Astrocyte (in vitro differentiated cells and primary cell): Measurements from ENCODE around the gene NGFR. TPM values are rescaled to one million over a fixed set of nuclear protein-coding genes. Genes with fewer than 3 reads are reported as not detected.
"Not testable (repeated sequence)": the region's sequence is repeated elsewhere in the genome, so short reads cannot be mapped to it uniquely, and the experiment has no call there.

ENCODE experiments used
- DNase-seq: peaks from one replicate; pipeline ENCODE4 v3.0.0-alpha.2; 2010; ENCODE audit warnings: low read depth
- FAIRE-seq: peaks from 2 replicates; lab custom pipeline; 2011; peaks lifted over from hg19 to GRCh38; lab: Jason Lieb, UNC
- H2AFZ ChIP-seq: 2 replicates; pipeline ENCODE4 v1.6.0; 2012; ENCODE audit warnings: low read depth, low read length, inconsistent platforms
- H3K27ac ChIP-seq: 2 replicates; pipeline ENCODE4 v1.5.1; 2011; ENCODE audit warnings: low read depth, low read length, inconsistent platforms
- H3K27me3 ChIP-seq: 2 replicates; pipeline ENCODE4 v1.6.0; 2011; ENCODE audit warnings: low read length, inconsistent platforms; ENCODE audit not compliant: insufficient read depth
- H3K36me3 ChIP-seq: 2 replicates; pipeline ENCODE4 v1.5.1; 2011; ENCODE audit warnings: low read length, inconsistent platforms; ENCODE audit not compliant: insufficient read depth
- H3K4me1 ChIP-seq: 2 replicates; pipeline ENCODE4 v1.5.1; 2011; ENCODE audit warnings: low read length, inconsistent platforms; ENCODE audit not compliant: insufficient read depth
- H3K4me2 ChIP-seq: 2 replicates; pipeline ENCODE4 v1.6.0; 2012; ENCODE audit warnings: low read length, inconsistent platforms
- H3K4me3 ChIP-seq: 2 replicates; pipeline ENCODE4 v1.5.1; 2011; ENCODE audit warnings: low read depth, mild to moderate bottlenecking, low read length, inconsistent platforms; ENCODE audit not compliant: insufficient read depth
- H3K79me2 ChIP-seq: 2 replicates; pipeline ENCODE4 v1.6.0; 2012; ENCODE audit warnings: mild to moderate bottlenecking, low read length, inconsistent platforms; ENCODE audit not compliant: insufficient read depth
- H3K9ac ChIP-seq: 2 replicates; pipeline ENCODE4 v1.6.0; 2012; ENCODE audit warnings: mild to moderate bottlenecking, low read length, inconsistent platforms
- H3K9me3 ChIP-seq: 2 replicates; pipeline ENCODE4 v1.5.1; 2012; ENCODE audit warnings: low read depth, mild to moderate bottlenecking, low read length, inconsistent platforms; ENCODE audit not compliant: insufficient read depth
- H4K20me1 ChIP-seq: 2 replicates; pipeline ENCODE4 v1.6.0; 2012; ENCODE audit warnings: low read length, inconsistent platforms; ENCODE audit not compliant: insufficient read depth
- H3K27ac Mint-ChIP-seq: one replicate; pipeline ENCODE4 v1.8.0; 2021; ENCODE audit warnings: mild to moderate bottlenecking, mixed read lengths; ENCODE audit not compliant: unreplicated experiment
- H3K27me3 Mint-ChIP-seq: one replicate; pipeline ENCODE4 v1.8.0; 2021; ENCODE audit warnings: low read depth, mixed read lengths; ENCODE audit not compliant: unreplicated experiment
- H3K36me3 Mint-ChIP-seq: one replicate; pipeline ENCODE4 v1.8.0; 2021; ENCODE audit warnings: low read depth, mixed read lengths; ENCODE audit not compliant: unreplicated experiment
- H3K4me1 Mint-ChIP-seq: one replicate; pipeline ENCODE4 v1.8.0; 2021; ENCODE audit warnings: low read depth, mixed read lengths; ENCODE audit not compliant: unreplicated experiment
- H3K4me3 Mint-ChIP-seq: one replicate; pipeline ENCODE4 v1.8.0; 2021; ENCODE audit warnings: mild to moderate bottlenecking, moderate library complexity, mixed read lengths; ENCODE audit not compliant: unreplicated experiment
- H3K9me3 Mint-ChIP-seq: one replicate; pipeline ENCODE4 v1.8.0; 2021; ENCODE audit warnings: mild to moderate bottlenecking, mixed read lengths; ENCODE audit not compliant: unreplicated experiment
- CTCF ChIP-seq: IDR thresholded peaks from 2 replicates; pipeline ENCODE4 v1.5.1; 2011; ENCODE audit warnings: low read depth, mild to moderate bottlenecking, inconsistent platforms, low read length, moderate library complexity; ENCODE audit not compliant: insufficient read depth
- EZH2 ChIP-seq: IDR thresholded peaks from 2 replicates; pipeline ENCODE4 v1.6.1; 2012; ENCODE audit warnings: mild to moderate bottlenecking, low read length, inconsistent platforms; ENCODE audit not compliant: insufficient read depth
- total RNA-seq: library from RNA; stranded (reverse); gene quantifications from 2 replicates; pipeline ENCODE4 v1.2.1, GENCODE V29; 2021

Gene NGFR
- total RNA-seq, 1 donor from 2014 or later: 0.64 TPM

DNA sequence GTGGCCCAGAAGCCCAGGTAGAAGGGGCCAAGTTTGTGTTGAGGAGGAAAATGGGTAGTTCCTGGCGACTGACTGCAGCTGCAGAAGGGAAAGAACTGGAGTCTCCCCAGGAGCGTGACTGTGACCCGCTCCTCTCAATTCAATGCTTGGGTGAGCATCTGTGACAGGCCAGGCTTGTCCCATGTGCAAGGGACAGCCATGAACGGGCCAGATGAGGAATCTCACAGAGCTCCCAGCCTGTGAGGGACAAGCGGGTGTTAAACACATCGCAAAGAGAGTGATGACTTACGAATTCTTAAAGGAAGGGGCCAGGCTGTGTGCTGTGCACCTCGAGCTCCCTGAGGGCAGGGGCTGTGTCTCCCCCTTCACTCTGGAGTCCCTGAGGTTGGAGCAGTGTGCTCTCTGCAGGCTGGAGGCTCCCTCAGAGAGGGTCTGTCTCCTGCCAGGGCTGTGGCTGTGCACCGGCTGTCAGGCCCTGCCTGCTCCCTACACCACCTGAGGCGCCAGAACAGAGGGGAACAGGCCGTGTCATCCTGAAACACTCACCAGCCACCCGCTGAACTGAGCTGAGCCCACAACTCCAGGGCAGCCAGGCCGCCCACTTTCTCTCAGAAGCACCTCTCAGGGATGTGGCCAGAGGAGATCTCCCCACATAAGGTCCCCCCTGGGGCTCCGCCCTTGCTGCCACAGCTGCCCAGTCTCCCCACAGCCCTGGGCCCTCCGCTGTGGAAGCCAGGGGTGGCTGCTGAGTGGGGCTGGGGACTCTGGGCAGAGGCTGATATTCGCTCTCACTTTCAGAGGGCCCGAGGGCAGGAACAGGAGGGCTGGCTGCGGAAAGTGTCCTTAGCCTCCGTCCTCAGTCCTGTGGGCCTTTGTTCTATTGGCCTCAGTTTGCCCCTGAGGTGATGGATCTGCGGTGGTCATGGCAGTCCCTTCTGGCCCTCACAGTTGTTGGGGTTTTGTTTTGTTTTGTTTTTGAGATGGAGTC lies 54.9 kb downstream of the NGFR start:
- H3K9me3 Mint-ChIP-seq: no peaks in the 10 kb centered on the region
- Histone ChIP-seq H3K79me2 (no peaks in the 10 kb centered on the region), H3K27me3 (peaks cover 5% of the 10 kb centered on the region), H3K4me1 (no peaks in the 10 kb centered on the region), H3K9me3 (no peaks in the 10 kb centered on the region), H3K4me2 (no peak overlapping the region), H2AFZ (no peak overlapping the region), H4K20me1 (no peaks in the 10 kb centered on the region), H3K27ac (no peak overlapping the region), H3K4me3 (no peak overlapping the region), H3K9ac (no peak overlapping the region), H3K36me3 (no peaks in the 10 kb centered on the region)
- no peak overlapping the region for H3K4me3 Mint-ChIP-seq
- H3K36me3 Mint-ChIP-seq: peaks cover 2% of the 10 kb centered on the region
- DNase-seq: no peak
- peaks cover 67% of the 10 kb centered on the region for H3K27me3 Mint-ChIP-seq
- TF ChIP-seq CTCF (no peak), EZH2 (no peak)
- H3K27ac Mint-ChIP-seq: no peak overlapping the region
- FAIRE-seq: no peak
- no peaks in the 10 kb centered on the region for H3K4me1 Mint-ChIP-seq

GRCh38 chr17:49550764-49551163 lies 55.7 kb downstream of the NGFR start:
- H4K20me1 ChIP-seq, H3K27me3 ChIP-seq, H3K4me1 Mint-ChIP-seq, H3K27ac ChIP-seq, H2AFZ ChIP-seq, H3K9ac ChIP-seq, H3K4me3 Mint-ChIP-seq, H3K9me3 Mint-ChIP-seq, H3K4me2 ChIP-seq, H3K4me3 ChIP-seq, H3K9me3 ChIP-seq, H3K36me3 Mint-ChIP-seq, DNase-seq, H3K36me3 ChIP-seq, H3K27ac Mint-ChIP-seq, H3K79me2 ChIP-seq, H3K4me1 ChIP-seq, FAIRE-seq: not testable (repeated sequence)
- H3K27me3 Mint-ChIP-seq: peaks cover 66% of the 10 kb centered on the region

- no peak overlapping the region for H3K27ac Mint-ChIP-seq
- H3K27ac ChIP-seq: no peak overlapping the region
Measured at GRCh38 chr17:49551221-49552069, 56.4 kb downstream of the NGFR start.

More at GRCh38 chr17:49551221-49552069, 56.4 kb downstream of the NGFR start:
- no peaks in the 10 kb centered on the region for H3K79me2 ChIP-seq
- no peaks in the 10 kb centered on the region for H3K36me3 ChIP-seq
- H4K20me1 ChIP-seq: no peaks in the 10 kb centered on the region
- peaks cover 65% of the 10 kb centered on the region for H3K27me3 Mint-ChIP-seq
- FAIRE-seq (no peak), DNase-seq (no peak)
- no peaks in the 10 kb centered on the region for H3K9me3 ChIP-seq
- no peak overlapping the region for H3K4me2 ChIP-seq
- no peak overlapping the region for H3K9ac ChIP-seq
- H3K4me1 ChIP-seq: peaks cover 4% of the 10 kb centered on the region
- H3K36me3 Mint-ChIP-seq: peaks cover 2% of the 10 kb centered on the region
- H3K27me3 ChIP-seq: peaks cover 5% of the 10 kb centered on the region
- TF ChIP-seq EZH2: no peak
- no peak for TF ChIP-seq CTCF
- no peaks in the 10 kb centered on the region for H3K4me1 Mint-ChIP-seq
- no peaks in the 10 kb centered on the region for H3K9me3 Mint-ChIP-seq
- no peak overlapping the region for H3K4me3 ChIP-seq
- no peak overlapping the region for H3K4me3 Mint-ChIP-seq
- H2AFZ ChIP-seq: no peak overlapping the region
